Activated CD4-positive, alpha-beta T cell treated with anti-CD3 and anti-CD28 coated beads for 36 hours (primary cell): Measurements from ENCODE around the gene MRE11. TPM values are rescaled to one million over a fixed set of nuclear protein-coding genes. Genes with fewer than 3 reads are reported as not detected.

ENCODE experiments used
- ATAC-seq: fragments of 200-7000 bp; cut with Tn5 transposase; one replicate; pipeline ENCODE4 v1.10.0; 2021; ENCODE audit warnings: mild to moderate bottlenecking, moderate library complexity
- CTCF ChIA-PET: fragments of 350-600 bp; sonication (Branson Sonifier 250); formaldehyde crosslinking; loops from one replicate; lab custom pipeline; 2021; ENCODE audit warnings: antibody characterized with exemption; lab: Charles Lee
- POLR2A ChIA-PET: fragments of 350-600 bp; sonication (Branson Sonifier 250); formaldehyde crosslinking; loops from one replicate; lab custom pipeline; 2021; ENCODE audit warnings: antibody characterized with exemption, inconsistent platforms; lab: Charles Lee
- DNase-seq: peaks from one replicate; pipeline ENCODE4 v3.0.0-alpha.2; 2020
- H3K27ac Mint-ChIP-seq: one replicate; pipeline ENCODE4 v1.8.0; 2021; ENCODE audit warnings: mixed read lengths
- H3K27me3 Mint-ChIP-seq: one replicate; pipeline ENCODE4 v1.8.0; 2021; ENCODE audit warnings: mixed read lengths
- H3K36me3 Mint-ChIP-seq: one replicate; pipeline ENCODE4 v1.8.0; 2021; ENCODE audit warnings: low read depth, mixed read lengths
- H3K4me1 Mint-ChIP-seq: one replicate; pipeline ENCODE4 v1.8.0; 2021; ENCODE audit warnings: mixed read lengths
- H3K4me3 Mint-ChIP-seq: one replicate; pipeline ENCODE4 v1.8.0; 2021; ENCODE audit warnings: mild to moderate bottlenecking, moderate library complexity, mixed read lengths
- H3K9me3 Mint-ChIP-seq: one replicate; pipeline ENCODE4 v1.8.0; 2021; ENCODE audit warnings: low read depth, mixed read lengths
- intact Hi-C, 2 experiments: fragments of 100-400 bp; cut with DNase I in 1 of 2; cut with micrococcal nuclease in 1 of 2; formaldehyde crosslinking; loops; one replicate each; pipeline versions ENCODE4 v1.14.2 to v1.15.1; 2022 to 2024; cut with DNase I, micrococcal nuclease
- total RNA-seq, 2 experiments: library from RNA; stranded (reverse); gene quantifications; one replicate each; pipeline ENCODE4 v1.2.3, GENCODE V29; 2021

MRE11 gene
- total RNA-seq = 10 to 100 TPM; 36.8 to 51.3 TPM

- peaks cover 35% of the 10 kb centered on the region for H3K36me3 Mint-ChIP-seq
- no peaks in the 10 kb centered on the region for H3K27me3 Mint-ChIP-seq
- POLR2A ChIA-PET = interaction anchor here (1.0 kb wide), 1 partner anchor 752 kb away, joined by 4 read pairs; the partner anchor contains the start of gene C11orf54
- CTCF ChIA-PET = interaction anchor here (1.0 kb wide), 1 partner anchor 9 kb away, joined by 4 read pairs; no protein-coding TSS in a partner anchor
- peak within 1 kb of the TSS; percentile 94 for H3K4me3 Mint-ChIP-seq
- intact Hi-C loops = loop anchor here (1.0 to 10.0 kb wide), 13 partner anchors 49 to 1299 kb away; partner anchors contain the start of genes CEP57 (in 2 of the 2), MED17 (in 2 of the 2), PANX1 (in 2 of the 2) and C11orf54 (in 1 of the 2)
- H3K4me1 Mint-ChIP-seq = peaks cover 24% of the 10 kb centered on the region
- no peaks in the 10 kb centered on the region for H3K9me3 Mint-ChIP-seq
- DNase-seq (peak; percentile 97), ATAC-seq (peak; percentile 100)
- peak within 1 kb of the TSS; percentile 97 for H3K27ac Mint-ChIP-seq
These were observed at the start of gene MRE11, which contains the start of gene ANKRD49 for GRCh38 chr11:94493281-94494125. MRE11 (minus strand) TSS chr11:94493844; CDS start chr11:94492801, 1,043 bp downstream. ANKRD49 (plus strand) TSS chr11:94493984; CDS start chr11:94496694, 2,710 bp downstream.

GRCh38 chr11:94539420-94539819 lies 45.8 kb upstream of the MRE11 start:
- intact Hi-C loops = no loop called here
- CTCF ChIA-PET = no interaction called here

GRCh38 chr11:94537031-94537600 lies 43.5 kb upstream of the MRE11 start:
- H3K4me3 Mint-ChIP-seq = no peak overlapping the region
- ChIA-PET POLR2A (no interaction called here), CTCF (no interaction called here)
- peaks cover 2% of the 10 kb centered on the region for H3K4me1 Mint-ChIP-seq
- no peaks in the 10 kb centered on the region for H3K36me3 Mint-ChIP-seq
- H3K27ac Mint-ChIP-seq = no peak overlapping the region
- peaks cover 11% of the 10 kb centered on the region for H3K27me3 Mint-ChIP-seq
- intact Hi-C loops = no loop called here
- H3K9me3 Mint-ChIP-seq = no peaks in the 10 kb centered on the region
- no peak for DNase-seq
- no peak for ATAC-seq

More at GRCh38 chr11:94539420-94539819, 45.8 kb upstream of the MRE11 start:
- no peak overlapping the region for H3K27ac Mint-ChIP-seq
- H3K4me1 Mint-ChIP-seq = peaks cover 8% of the 10 kb centered on the region
- POLR2A ChIA-PET = no interaction called here
- H3K36me3 Mint-ChIP-seq = no peaks in the 10 kb centered on the region
- H3K4me3 Mint-ChIP-seq = no peak overlapping the region
- no peaks in the 10 kb centered on the region for H3K9me3 Mint-ChIP-seq
- ATAC-seq = no peak
- H3K27me3 Mint-ChIP-seq = peaks cover 7% of the 10 kb centered on the region
- DNase-seq = no peak

GRCh38 chr11:94536386-94536785 lies 42.7 kb upstream of the MRE11 start:
- POLR2A ChIA-PET = interaction anchor here (0.7 kb wide), 1 partner anchor 87 kb away, joined by 4 read pairs; no protein-coding TSS in a partner anchor
- DNase-seq (no peak), ATAC-seq (no peak)
- intact Hi-C loops = no loop called here
- H3K9me3 Mint-ChIP-seq = no peaks in the 10 kb centered on the region
- no peak overlapping the region for H3K27ac Mint-ChIP-seq
- peaks cover 2% of the 10 kb centered on the region for H3K4me1 Mint-ChIP-seq
- H3K27me3 Mint-ChIP-seq = peaks cover 12% of the 10 kb centered on the region
- H3K4me3 Mint-ChIP-seq = no peak overlapping the region
- CTCF ChIA-PET = no interaction called here
- no peaks in the 10 kb centered on the region for H3K36me3 Mint-ChIP-seq

- no peak for DNase-seq
- Mint-ChIP-seq H3K9me3 (no peaks in the 10 kb centered on the region), H3K36me3 (no peaks in the 10 kb centered on the region), H3K4me1 (peaks cover 2% of the 10 kb centered on the region), H3K27ac (no peak overlapping the region), H3K27me3 (peaks cover 13% of the 10 kb centered on the region), H3K4me3 (no peak overlapping the region)
- ChIA-PET CTCF (interaction anchor here (1.0 kb wide), 1 partner anchor 364 kb away, joined by 3 read pairs; no protein-coding TSS in a partner anchor), POLR2A (no interaction called here)
- ATAC-seq = no peak
- intact Hi-C loops = no loop called here
These were observed 40.3 kb upstream of the MRE11 start for GRCh38 chr11:94533696-94534630.

- DNase-seq = no peak
- Mint-ChIP-seq H3K4me1 (peaks cover 2% of the 10 kb centered on the region), H3K27me3 (peaks cover 15% of the 10 kb centered on the region), H3K4me3 (no peak overlapping the region), H3K27ac (no peak overlapping the region), H3K36me3 (no peaks in the 10 kb centered on the region), H3K9me3 (no peaks in the 10 kb centered on the region)
- no peak for ATAC-seq
- intact Hi-C loops = no loop called here
- POLR2A ChIA-PET = no interaction called here
- CTCF ChIA-PET = interaction anchor here (0.8 to 1.0 kb wide), 2 partner anchors 9 to 364 kb away, joined by 3 read pairs; no protein-coding TSS in a partner anchor
These were observed 39.6 kb upstream of the MRE11 start for GRCh38 chr11:94533206-94533605.

GRCh38 chr11:94532211-94532610 lies 38.6 kb upstream of the MRE11 start:
- POLR2A ChIA-PET = no interaction called here
- intact Hi-C loops = no loop called here
- no peak overlapping the region for H3K27ac Mint-ChIP-seq
- no peaks in the 10 kb centered on the region for H3K9me3 Mint-ChIP-seq
- no peaks in the 10 kb centered on the region for H3K36me3 Mint-ChIP-seq
- CTCF ChIA-PET = interaction anchor here (1.8 kb wide), 1 partner anchor 11 kb away, joined by 8 read pairs; no protein-coding TSS in a partner anchor
- H3K4me3 Mint-ChIP-seq = no peak overlapping the region
- peaks cover 14% of the 10 kb centered on the region for H3K27me3 Mint-ChIP-seq
- H3K4me1 Mint-ChIP-seq = peaks cover 2% of the 10 kb centered on the region
- ATAC-seq (no peak), DNase-seq (no peak)

GRCh38 chr11:94528551-94528950 lies 34.9 kb upstream of the MRE11 start:
- intact Hi-C loops = no loop called here
- ChIA-PET POLR2A (no interaction called here), CTCF (interaction anchor here (1.0 kb wide), 1 partner anchor 8 kb away, joined by 5 read pairs; no protein-coding TSS in a partner anchor)
- Mint-ChIP-seq H3K9me3 (no peaks in the 10 kb centered on the region), H3K27ac (no peak overlapping the region), H3K27me3 (peaks cover 13% of the 10 kb centered on the region), H3K36me3 (no peaks in the 10 kb centered on the region), H3K4me1 (no peaks in the 10 kb centered on the region), H3K4me3 (no peak overlapping the region)
- ATAC-seq (no peak), DNase-seq (no peak)

GRCh38 chr11:94526645-94527438 lies 33.2 kb upstream of the MRE11 start:
- intact Hi-C loops = no loop called here
- Mint-ChIP-seq H3K27ac (no peak overlapping the region), H3K9me3 (no peaks in the 10 kb centered on the region), H3K27me3 (peaks cover 11% of the 10 kb centered on the region), H3K36me3 (no peaks in the 10 kb centered on the region), H3K4me1 (no peaks in the 10 kb centered on the region), H3K4me3 (no peak overlapping the region)
- DNase-seq (no peak), ATAC-seq (no peak)
- POLR2A ChIA-PET = no interaction called here
- CTCF ChIA-PET = interaction anchor here (0.6 to 0.9 kb wide), 4 partner anchors 10 to 631 kb away, joined by 3 to 4 read pairs (median 3); no protein-coding TSS in a partner anchor
